Skeletal muscle tissue (tissue), 4 donors: ENCODE results near the gene GPATCH2. TPM values are rescaled to one million over a fixed set of nuclear protein-coding genes. Genes with fewer than 3 reads are reported as not detected.

ENCODE experiments used
- H3K27ac ChIP-seq: one replicate; pipeline ENCODE4 v1.7.0; 2013; ENCODE audit warnings: mild to moderate bottlenecking, low read depth, low read length, inconsistent platforms
- H3K27me3 ChIP-seq, 3 donors: one replicate each; pipeline ENCODE4 v1.7.0; 2013; ENCODE audit warnings: low read length in 3 of 3; ENCODE audit not compliant: control insufficient read depth in 3 of 3, insufficient read depth in 3 of 3
- H3K36me3 ChIP-seq, 3 donors: one replicate each; pipeline ENCODE4 v1.7.0; 2013; ENCODE audit warnings: low read length in 3 of 3; ENCODE audit not compliant: control insufficient read depth in 3 of 3, insufficient read depth in 3 of 3
- H3K4me1 ChIP-seq, 3 donors: one replicate each; pipeline ENCODE4 v1.7.0; 2013; ENCODE audit warnings: low read length in 3 of 3, mild to moderate bottlenecking in 3 of 3; ENCODE audit not compliant: control insufficient read depth in 3 of 3, insufficient read depth in 3 of 3
- H3K4me3 ChIP-seq, 3 donors: one replicate each; pipeline ENCODE4 v1.7.0; 2013; ENCODE audit warnings: low read length in 3 of 3
- H3K9ac ChIP-seq, 3 donors: one replicate each; pipeline ENCODE4 v1.7.0; 2013; ENCODE audit warnings: low read length in 3 of 3, mild to moderate bottlenecking in 3 of 3, moderate library complexity in 2 of 3, low read depth in 1 of 3
- H3K9me3 ChIP-seq, 3 donors: one replicate each; pipeline ENCODE4 v1.7.0; 2013; ENCODE audit warnings: low read length in 3 of 3; ENCODE audit not compliant: control insufficient read depth in 3 of 3
- total RNA-seq: library from RNA; depleted of rRNA; stranded (reverse); fragments of >200 nt; gene quantifications from one replicate; pipeline ENCODE4 v1.2.3, GENCODE V29; 2014
- donor health status: Osteomylitis.

The GPATCH2 gene
- total RNA-seq, 1 donor from 2014 or later, result 15.7 TPM

DNA sequence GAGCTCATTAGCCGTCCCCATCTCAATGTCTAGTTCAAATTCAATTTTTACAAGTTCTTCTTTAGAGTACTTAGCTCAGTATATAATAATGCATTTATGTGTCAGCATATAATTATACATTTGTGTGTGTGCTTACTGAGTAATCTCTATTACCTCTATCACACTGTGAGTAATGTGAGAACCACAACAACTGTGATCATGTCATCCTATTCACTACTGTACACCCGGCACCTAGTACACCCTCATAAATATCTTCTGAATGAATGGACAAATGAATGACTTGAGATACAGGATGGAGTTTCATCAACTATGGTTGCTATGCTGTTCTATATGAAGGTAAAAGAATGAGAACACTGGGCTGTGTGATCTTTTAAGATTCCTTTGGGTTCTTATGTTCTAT is 124.0 kb downstream of the GPATCH2 start:
- no peaks in the 10 kb centered on the region for H3K4me1 ChIP-seq
- H3K9me3 ChIP-seq, result no peaks in the 10 kb centered on the region
- no peaks in the 10 kb centered on the region for H3K27me3 ChIP-seq
- H3K4me3 ChIP-seq, result no peak overlapping the region
- no peak overlapping the region for H3K9ac ChIP-seq
- no peaks in the 10 kb centered on the region for H3K36me3 ChIP-seq
- H3K27ac ChIP-seq, result no peak overlapping the region

GRCh38 chr1:217498209-217498608 is 132.7 kb downstream of the GPATCH2 start:
- no peaks in the 10 kb centered on the region for H3K9me3 ChIP-seq
- no peak overlapping the region for H3K4me3 ChIP-seq
- peaks cover 0 to 5% (median 0%) of the 10 kb centered on the region in 3 donors for H3K36me3 ChIP-seq
- H3K27ac ChIP-seq, result no peak overlapping the region
- no peak overlapping the region for H3K9ac ChIP-seq
- H3K27me3 ChIP-seq, result no peaks in the 10 kb centered on the region
- no peaks in the 10 kb centered on the region for H3K4me1 ChIP-seq

- H3K4me3 ChIP-seq, result no peak overlapping the region
- no peak overlapping the region for H3K27ac ChIP-seq
- H3K9ac ChIP-seq, result no peak overlapping the region
- H3K9me3 ChIP-seq, result no peaks in the 10 kb centered on the region
- no peaks in the 10 kb centered on the region for H3K4me1 ChIP-seq
- H3K36me3 ChIP-seq, result peaks cover 0 to 5% (median 0%) of the 10 kb centered on the region in 3 donors
- H3K27me3 ChIP-seq, result no peaks in the 10 kb centered on the region
Measured at GRCh38 chr1:217495249-217495648, 135.6 kb downstream of the GPATCH2 start.

DNA sequence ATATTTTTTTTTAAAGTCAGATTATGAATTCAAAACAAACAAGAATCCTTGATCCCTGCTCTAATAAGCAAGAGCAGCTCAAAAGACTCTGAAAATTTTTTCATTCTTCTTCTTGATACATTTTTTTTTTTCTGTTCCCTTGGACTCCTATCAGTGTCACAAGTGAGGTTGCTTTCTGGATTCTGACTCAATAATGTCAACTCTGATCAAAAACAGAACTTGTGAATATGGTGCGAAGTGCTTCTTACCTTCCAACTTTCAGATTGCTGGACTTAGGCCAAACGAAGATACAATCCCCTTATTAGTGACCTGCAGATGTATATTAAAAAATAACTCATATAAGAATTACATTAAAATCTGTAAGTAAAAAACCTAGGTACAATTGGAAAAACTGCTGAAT is 136.1 kb downstream of the GPATCH2 start:
- Histone ChIP-seq H3K27ac (no peak overlapping the region), H3K4me3 (no peak overlapping the region), H3K9ac (no peak overlapping the region), H3K4me1 (no peaks in the 10 kb centered on the region), H3K27me3 (no peaks in the 10 kb centered on the region), H3K36me3 (peaks cover 0 to 5% (median 0%) of the 10 kb centered on the region in 3 donors), H3K9me3 (no peaks in the 10 kb centered on the region)

DNA sequence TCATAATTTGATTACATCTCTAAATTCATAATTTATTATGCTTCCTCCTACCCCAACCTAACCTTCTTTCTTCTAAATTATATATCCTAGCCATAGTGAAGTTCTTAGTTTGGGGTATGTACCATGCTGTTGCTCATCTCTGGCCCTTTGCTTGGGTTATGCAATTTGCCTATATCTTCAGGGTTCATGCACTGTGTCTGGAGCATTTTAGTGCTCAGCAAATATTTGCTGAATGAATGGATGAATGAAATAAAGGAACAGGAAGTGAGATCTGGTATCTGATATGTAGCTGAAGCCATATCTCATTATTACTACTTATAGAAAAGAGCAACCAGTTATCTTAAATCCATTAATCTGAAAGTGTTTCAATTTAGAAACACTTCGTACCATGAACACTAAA is 137.6 kb downstream of the GPATCH2 start:
- Histone ChIP-seq H3K27me3 (no peaks in the 10 kb centered on the region), H3K9ac (no peak overlapping the region), H3K9me3 (no peaks in the 10 kb centered on the region), H3K4me1 (no peaks in the 10 kb centered on the region), H3K27ac (no peak overlapping the region), H3K36me3 (peaks cover 0 to 5% (median 0%) of the 10 kb centered on the region in 3 donors), H3K4me3 (no peak overlapping the region)

- no peak overlapping the region for H3K9ac ChIP-seq
- no peak overlapping the region for H3K4me3 ChIP-seq
- H3K4me1 ChIP-seq, result no peaks in the 10 kb centered on the region
- H3K27ac ChIP-seq, result no peak overlapping the region
- H3K27me3 ChIP-seq, result no peaks in the 10 kb centered on the region
- no peaks in the 10 kb centered on the region for H3K9me3 ChIP-seq
- H3K36me3 ChIP-seq, result no peaks in the 10 kb centered on the region
Measured at GRCh38 chr1:217484871-217485270, 146.0 kb downstream of the GPATCH2 start.

DNA sequence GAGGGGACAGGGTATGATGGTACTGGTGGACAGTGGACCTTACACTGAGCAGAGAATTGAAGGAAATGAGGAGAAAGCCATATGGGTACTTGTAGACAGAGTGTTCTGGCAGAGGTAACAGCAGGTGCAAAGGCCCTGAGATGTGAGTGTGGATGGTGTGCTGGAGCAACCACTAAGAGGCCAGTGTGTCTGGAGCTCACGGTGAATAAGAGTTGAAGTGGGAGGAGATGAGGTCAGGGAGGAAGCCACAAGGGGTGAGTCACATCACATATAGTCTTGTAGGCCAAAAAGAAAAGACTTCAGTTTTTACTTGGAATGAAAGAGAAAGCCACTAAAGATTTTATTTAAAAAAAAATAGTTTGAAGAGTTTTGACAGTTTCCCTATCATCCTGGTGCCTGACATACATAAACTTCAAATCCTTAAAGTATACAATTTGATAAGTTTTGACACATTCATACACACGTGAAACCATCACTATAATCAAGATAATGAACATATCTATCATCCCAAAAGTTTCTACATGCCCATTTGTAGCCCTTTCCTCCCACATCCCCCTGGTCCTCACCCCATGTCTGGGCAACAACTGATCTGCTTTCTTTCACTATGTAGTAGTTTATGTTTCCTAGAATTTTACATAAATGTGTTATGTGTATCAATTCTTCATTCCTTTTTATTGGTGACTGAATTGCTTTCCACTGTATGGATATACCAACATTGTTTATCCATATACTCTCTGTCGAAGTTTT is 148.4 kb downstream of the GPATCH2 start:
- no peak overlapping the region for H3K4me3 ChIP-seq

GRCh38 chr1:217478450-217478849 is 152.4 kb downstream of the GPATCH2 start:
- no peak overlapping the region for H3K4me3 ChIP-seq
- no peak overlapping the region for H3K27ac ChIP-seq
- no peaks in the 10 kb centered on the region for H3K4me1 ChIP-seq
- H3K27me3 ChIP-seq, result no peaks in the 10 kb centered on the region
- H3K36me3 ChIP-seq, result peaks cover 0 to 4% (median 0%) of the 10 kb centered on the region in 3 donors
- H3K9ac ChIP-seq, result no peak overlapping the region
- no peaks in the 10 kb centered on the region for H3K9me3 ChIP-seq

More for the DNA sequence above, 148.4 kb downstream of the GPATCH2 start:
- Histone ChIP-seq H3K4me1 (no peaks in the 10 kb centered on the region), H3K27ac (no peak overlapping the region), H3K36me3 (peaks cover 0 to 3% (median 0%) of the 10 kb centered on the region in 3 donors), H3K27me3 (no peaks in the 10 kb centered on the region), H3K9me3 (no peaks in the 10 kb centered on the region), H3K9ac (no peak overlapping the region)

DNA sequence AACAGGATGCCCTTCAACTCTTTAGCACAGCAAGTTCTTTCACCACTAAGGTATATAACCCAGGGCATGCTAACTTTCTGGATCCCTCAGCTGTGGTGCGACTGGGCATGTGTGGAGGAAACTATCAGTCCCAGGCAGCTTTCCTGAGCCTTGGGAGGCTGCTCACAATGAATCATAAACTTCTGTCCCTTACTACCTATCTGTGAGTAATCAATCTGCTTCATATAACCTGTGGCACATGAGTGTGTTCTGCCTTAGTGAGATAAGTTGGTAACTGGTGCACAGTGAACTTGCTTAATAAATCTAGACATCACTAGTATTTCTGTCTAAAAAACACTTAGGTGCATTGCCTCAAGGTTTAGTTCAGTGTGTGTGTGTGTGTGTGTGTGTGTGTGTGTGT is 158.0 kb downstream of the GPATCH2 start:
- no peak overlapping the region for H3K27ac ChIP-seq
- H3K36me3 ChIP-seq, result peaks cover 0 to 4% (median 0%) of the 10 kb centered on the region in 3 donors
- H3K27me3 ChIP-seq, result no peaks in the 10 kb centered on the region
- H3K4me3 ChIP-seq, result no peak overlapping the region
- H3K9me3 ChIP-seq, result no peaks in the 10 kb centered on the region
- no peak overlapping the region for H3K9ac ChIP-seq
- H3K4me1 ChIP-seq, result no peaks in the 10 kb centered on the region

DNA sequence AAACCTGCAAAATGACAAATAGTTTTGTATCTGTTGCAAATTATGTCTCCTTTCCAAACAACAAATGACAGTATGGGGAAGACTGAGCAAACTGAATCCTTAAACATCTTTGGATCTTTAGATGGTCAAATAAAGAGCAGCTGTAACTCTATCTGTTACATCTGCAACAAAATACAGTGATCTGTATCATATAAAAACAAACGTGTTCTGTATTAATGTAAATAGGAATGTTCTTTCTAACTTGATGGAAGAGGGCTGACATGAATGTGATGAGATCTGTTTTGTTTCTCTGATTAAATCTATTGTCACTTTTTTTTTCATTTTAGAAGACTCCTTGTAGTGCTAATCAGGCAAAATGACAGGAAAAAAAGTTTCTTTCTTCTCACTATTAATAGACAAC is 159.5 kb downstream of the GPATCH2 start:
- no peaks in the 10 kb centered on the region for H3K4me1 ChIP-seq
- no peak overlapping the region for H3K4me3 ChIP-seq
- no peak overlapping the region for H3K9ac ChIP-seq
- H3K36me3 ChIP-seq, result no peaks in the 10 kb centered on the region
- no peaks in the 10 kb centered on the region for H3K9me3 ChIP-seq
- no peak overlapping the region for H3K27ac ChIP-seq
- H3K27me3 ChIP-seq, result no peaks in the 10 kb centered on the region
